SU-DHL-6 (cell line): ENCODE measurements around the gene PDE2A.

Experiments
- H2AFZ ChIP-seq: fragments of 200-600 bp; sonication (generic); 2 replicates; pipeline ENCODE4 v1.6.1; 2014; ENCODE audit warnings: low read depth, mild to moderate bottlenecking, moderate library complexity, mixed read lengths, antibody characterized with exemption, low read length; ENCODE audit not compliant: severe bottlenecking
- H3F3A ChIP-seq: fragments of 200-600 bp; shearing (Covaris generic); 2 replicates; pipeline ENCODE4 v1.6.0; 2016; ENCODE audit warnings: antibody characterized with exemption, mild to moderate bottlenecking; ENCODE audit not compliant: insufficient read depth
- H3K27ac ChIP-seq: fragments of 200-600 bp; sonication (generic); 2 replicates; pipeline ENCODE4 v1.5.1; 2016; ENCODE audit warnings: low read depth, mild to moderate bottlenecking, low read length, moderate library complexity, mixed read lengths
- H3K27me3 ChIP-seq: fragments of 200-600 bp; sonication (generic), shearing (Covaris generic); 2 replicates; pipeline ENCODE4 v1.6.0; 2014; ENCODE audit warnings: mild to moderate bottlenecking, low read length
- H3K36me3 ChIP-seq: fragments of 200-600 bp; sonication (generic); 2 replicates; pipeline ENCODE4 v1.6.1; 2014; ENCODE audit warnings: mild to moderate bottlenecking, low read length, mixed read lengths
- H3K4me2 ChIP-seq: fragments of 300-600, 200-600 bp; shearing (Covaris generic), sonication (generic); 2 replicates; pipeline ENCODE4 v1.6.0; 2014; ENCODE audit warnings: low read length, low read depth, mild to moderate bottlenecking; ENCODE audit not compliant: poor library complexity, severe bottlenecking
- H3K4me3 ChIP-seq: fragments of 200-600 bp; sonication (generic); 2 replicates; pipeline ENCODE4 v1.5.1; 2014; ENCODE audit warnings: antibody characterized with exemption, low read length, mild to moderate bottlenecking, mixed read lengths; ENCODE audit not compliant: insufficient read depth, poor library complexity, severe bottlenecking
- H3K79me2 ChIP-seq: fragments of 200-600 bp; sonication (generic); 2 replicates; pipeline ENCODE4 v1.6.1; 2014; ENCODE audit warnings: mild to moderate bottlenecking, low read length, moderate library complexity; ENCODE audit not compliant: insufficient read depth
- H3K9ac ChIP-seq: fragments of 200-600 bp; sonication (generic); 2 replicates; pipeline ENCODE4 v1.7.0; 2014; ENCODE audit warnings: mild to moderate bottlenecking, low read length
- H3K9me2 ChIP-seq: fragments of 200-600 bp; sonication (generic); replicated peaks from 2 replicates; pipeline ENCODE4 v1.6.1; 2014; ENCODE audit warnings: low read length; ENCODE audit not compliant: insufficient read depth
- H3K9me3 ChIP-seq: fragments of 200-600 bp; sonication (generic); 2 replicates; pipeline ENCODE4 v1.6.1; 2014; ENCODE audit warnings: low read length, mixed read lengths; ENCODE audit not compliant: insufficient read depth
- H4K20me1 ChIP-seq: fragments of 200-600 bp; sonication (generic); 2 replicates; pipeline ENCODE4 v1.6.1; 2014; ENCODE audit warnings: low read depth, mild to moderate bottlenecking, antibody characterized with exemption, low read length, moderate library complexity, mixed read lengths
- CTCF ChIP-seq: fragments of 200-600 bp; sonication (generic); IDR thresholded peaks from one replicate; pipeline ENCODE4 v1.5.1; 2017; ENCODE audit warnings: antibody characterized with exemption, mild to moderate bottlenecking, low read length, moderate library complexity; ENCODE audit not compliant: insufficient read depth, poor library complexity, severe bottlenecking
- EZH2phosphoT487 ChIP-seq: fragments of 200-600 bp; sonication (generic), shearing (Covaris generic); conservative IDR thresholded peaks from 2 replicates; pipeline ENCODE4 v1.6.1; 2018; ENCODE audit warnings: mild to moderate bottlenecking, antibody characterized with exemption, low read length, moderate library complexity, mixed read lengths

Gene PDE2A

GRCh38 chr11:72692498-72693237 is 18.4 kb upstream of the PDE2A start:
- Histone ChIP-seq H3K27me3 (no peaks in the 10 kb centered on the region), H3K9ac (no peak overlapping the region), H3K27ac (no peak overlapping the region), H3K4me2 (no peak overlapping the region), H3K9me2 (no peaks in the 10 kb centered on the region), H4K20me1 (no peaks in the 10 kb centered on the region), H3K9me3 (no peaks in the 10 kb centered on the region), H3K4me3 (no peak overlapping the region), H3K79me2 (no peaks in the 10 kb centered on the region), H2AFZ (no peak overlapping the region), H3K36me3 (no peaks in the 10 kb centered on the region), H3F3A (no peaks in the 10 kb centered on the region)
- TF ChIP-seq CTCF, result no peak
- no peak for TF ChIP-seq EZH2phosphoT487

- no peak overlapping the region for H3K4me3 ChIP-seq
- no peaks in the 10 kb centered on the region for H3K27me3 ChIP-seq
- H3K4me2 ChIP-seq, result no peak overlapping the region
- H2AFZ ChIP-seq, result no peak overlapping the region
- H3K36me3 ChIP-seq, result no peaks in the 10 kb centered on the region
- H3K9me2 ChIP-seq, result no peaks in the 10 kb centered on the region
- H3K79me2 ChIP-seq, result no peaks in the 10 kb centered on the region
- TF ChIP-seq EZH2phosphoT487 (no peak), CTCF (no peak)
- H4K20me1 ChIP-seq, result no peaks in the 10 kb centered on the region
- H3K9ac ChIP-seq, result no peak overlapping the region
- no peaks in the 10 kb centered on the region for H3K9me3 ChIP-seq
- no peaks in the 10 kb centered on the region for H3F3A ChIP-seq
- no peak overlapping the region for H3K27ac ChIP-seq
These were observed 15.9 kb upstream of the PDE2A start for GRCh38 chr11:72690166-72690565.

GRCh38 chr11:72688929-72689328 is 14.7 kb upstream of the PDE2A start:
- Histone ChIP-seq H3K4me3 (no peak overlapping the region), H3K27me3 (no peaks in the 10 kb centered on the region), H4K20me1 (no peaks in the 10 kb centered on the region), H2AFZ (no peak overlapping the region), H3K79me2 (no peaks in the 10 kb centered on the region), H3K9me2 (no peaks in the 10 kb centered on the region), H3K9me3 (no peaks in the 10 kb centered on the region), H3K9ac (no peak overlapping the region), H3K36me3 (no peaks in the 10 kb centered on the region), H3F3A (no peaks in the 10 kb centered on the region), H3K27ac (no peak overlapping the region), H3K4me2 (no peak overlapping the region)
- TF ChIP-seq EZH2phosphoT487, result no peak
- TF ChIP-seq CTCF, result no peak
